ENCODE results near the gene ANK3.
"Not testable (repeated sequence)": the region's sequence is repeated elsewhere in the genome, so short reads cannot be mapped to it uniquely, and the experiment has no call there.

The ANK3 gene

DNA sequence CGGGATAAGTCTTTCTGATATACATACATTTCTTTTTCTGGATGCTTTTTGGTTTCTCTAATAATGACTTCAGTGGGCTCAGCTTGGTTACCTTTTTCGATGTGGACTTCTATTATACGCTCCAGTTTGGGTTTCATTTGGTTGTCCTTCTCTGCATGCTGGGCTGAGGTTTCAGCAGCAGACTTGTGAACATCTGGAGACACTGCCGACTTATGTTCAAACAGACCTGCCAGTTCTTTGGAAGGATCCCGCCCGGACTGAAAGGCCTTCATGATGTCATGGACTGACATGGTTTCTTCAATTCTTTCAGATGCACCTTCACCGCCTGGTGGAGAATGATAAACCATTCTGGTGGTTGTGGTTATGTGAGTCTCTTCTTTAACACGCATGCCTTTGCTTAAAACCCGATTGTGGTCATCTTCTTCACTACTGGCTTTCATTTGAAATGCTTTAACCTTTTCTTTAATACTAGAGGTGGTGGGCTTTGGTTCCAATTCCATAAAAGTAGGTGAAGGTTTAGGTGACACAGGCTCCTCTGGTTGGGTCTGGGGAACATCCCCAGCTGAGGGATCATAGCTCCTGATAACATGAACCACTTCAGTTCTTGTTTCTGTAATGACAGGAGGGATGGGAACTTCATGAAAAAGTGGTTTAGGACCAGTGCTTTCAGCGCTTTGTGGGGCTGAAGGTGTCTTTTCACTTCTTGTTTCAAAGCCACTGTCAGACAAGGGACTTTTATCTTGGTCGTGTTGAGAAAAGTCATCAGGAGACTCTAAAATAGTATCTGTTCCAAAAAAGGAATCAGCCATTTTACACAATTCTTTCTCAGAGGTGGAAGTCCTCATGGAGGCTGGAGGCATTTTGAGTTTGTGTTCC, 315.7 kb downstream of the ANK3 start:
- peak; percentile 18 for DNase-seq (ENCODE audit: extremely low spot score, insufficient read length, low read depth)

DNA sequence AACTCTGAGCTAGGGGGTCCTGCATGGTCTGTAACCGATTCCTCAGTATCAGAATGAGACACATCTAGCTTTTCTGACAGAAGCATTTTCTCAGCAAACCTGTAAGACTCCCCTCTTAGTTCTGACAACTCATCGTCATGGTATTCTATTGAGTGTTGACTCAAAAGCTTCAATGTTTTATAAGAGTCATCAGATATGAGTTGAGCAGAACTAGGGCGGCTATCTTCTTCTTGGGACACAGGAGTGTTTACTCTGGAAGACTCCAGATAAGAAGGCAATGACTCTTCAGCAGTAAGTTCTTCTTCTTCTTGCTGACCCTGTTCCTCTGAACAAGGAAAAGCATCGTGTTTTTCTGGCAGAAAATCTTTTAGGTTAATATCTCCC, 316.3 kb downstream of the ANK3 start:
- no peak for DNase-seq (ENCODE audit: extremely low spot score, insufficient read length, low read depth)
- no peak for FAIRE-seq

More for the DNA sequence above, 315.7 kb downstream of the ANK3 start:
- peak; percentile 96 for FAIRE-seq

DNA sequence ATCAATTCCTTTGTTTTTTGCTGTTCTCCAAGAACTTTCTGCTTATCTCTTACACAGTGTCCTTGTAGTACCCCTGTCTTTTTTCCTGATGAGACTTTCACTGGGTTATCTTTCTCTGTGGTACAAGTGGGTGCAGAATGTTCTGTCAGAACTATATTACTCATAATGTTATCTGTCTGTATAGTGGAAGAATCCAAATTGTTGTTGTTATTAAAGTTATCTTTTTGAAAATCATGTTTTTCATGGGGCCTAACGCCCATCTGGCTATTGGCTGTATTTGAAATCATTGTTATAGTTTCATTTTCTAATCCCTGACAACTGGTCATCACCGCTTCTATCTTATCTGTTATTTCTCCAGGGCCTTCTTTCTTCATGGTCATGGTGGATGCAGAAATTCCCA, 320.4 kb downstream of the ANK3 start:
- DNase-seq (ENCODE audit: extremely low spot score, insufficient read length, low read depth) (no peak), FAIRE-seq (no peak)

DNA sequence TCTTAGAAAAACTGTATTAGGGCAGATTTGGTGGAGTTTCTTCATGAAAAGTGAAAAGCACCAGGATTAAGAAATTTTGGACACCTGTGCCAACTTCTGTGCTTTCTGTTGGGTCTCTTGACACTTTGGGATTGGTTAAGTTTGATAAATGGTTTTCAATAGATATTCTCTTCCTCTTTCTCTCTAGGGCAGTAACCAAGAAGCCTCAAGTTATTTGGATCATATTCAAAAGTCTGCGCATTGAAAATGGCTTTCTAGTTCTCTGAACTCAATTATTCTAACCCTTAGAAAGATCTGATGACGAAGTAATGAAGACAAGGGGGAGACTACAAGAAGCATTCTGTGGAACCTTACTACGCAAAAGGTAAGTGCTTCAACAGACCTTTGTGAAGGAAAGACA, 339.3 kb downstream of the ANK3 start:
- FAIRE-seq, result no peak
- no peak for DNase-seq (ENCODE audit: extremely low spot score, insufficient read length, low read depth)

DNA sequence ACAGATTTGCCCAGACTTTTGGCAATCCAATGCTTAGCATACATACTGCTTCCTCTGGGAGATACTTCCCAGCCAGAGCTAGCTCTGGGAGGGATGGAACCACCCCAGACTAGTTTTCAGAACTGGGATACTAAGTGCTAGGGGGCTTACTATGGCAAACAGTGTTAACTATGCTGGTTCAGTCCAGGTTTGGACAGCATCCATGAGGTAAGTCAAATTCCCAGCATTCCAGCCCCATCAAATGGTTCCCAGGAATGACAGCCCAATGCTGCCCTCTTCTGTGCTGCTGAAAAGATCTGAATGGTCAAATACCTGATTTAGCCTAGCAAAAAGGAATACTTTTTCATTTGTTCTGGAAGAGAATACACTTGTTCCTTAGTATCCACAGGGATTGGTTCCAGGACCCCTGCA, 341.6 kb downstream of the ANK3 start:
- no peak for DNase-seq (ENCODE audit: extremely low spot score, insufficient read length, low read depth)
- FAIRE-seq, result no peak

DNA sequence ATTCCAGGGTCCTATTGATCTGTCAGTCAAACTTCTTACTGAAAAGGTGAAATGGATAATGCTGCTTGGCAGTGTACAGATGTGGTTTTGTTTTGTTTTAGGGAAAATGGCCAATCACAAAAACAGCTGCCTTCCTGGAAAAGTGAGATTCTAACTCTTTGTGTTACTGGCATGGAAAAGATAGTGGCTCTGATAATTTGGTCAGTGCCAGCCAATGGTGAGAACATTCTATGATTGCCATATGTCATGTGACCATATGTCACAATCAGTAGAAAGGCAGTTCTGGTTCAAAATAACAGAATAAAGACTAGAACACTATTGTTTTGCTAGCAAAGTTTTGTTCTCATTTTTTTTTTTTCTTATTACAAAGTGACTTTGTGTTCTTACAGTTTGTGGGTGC, 344.1 kb downstream of the ANK3 start:
- no peak for DNase-seq (ENCODE audit: extremely low spot score, insufficient read length, low read depth)
- FAIRE-seq, result no peak

DNA sequence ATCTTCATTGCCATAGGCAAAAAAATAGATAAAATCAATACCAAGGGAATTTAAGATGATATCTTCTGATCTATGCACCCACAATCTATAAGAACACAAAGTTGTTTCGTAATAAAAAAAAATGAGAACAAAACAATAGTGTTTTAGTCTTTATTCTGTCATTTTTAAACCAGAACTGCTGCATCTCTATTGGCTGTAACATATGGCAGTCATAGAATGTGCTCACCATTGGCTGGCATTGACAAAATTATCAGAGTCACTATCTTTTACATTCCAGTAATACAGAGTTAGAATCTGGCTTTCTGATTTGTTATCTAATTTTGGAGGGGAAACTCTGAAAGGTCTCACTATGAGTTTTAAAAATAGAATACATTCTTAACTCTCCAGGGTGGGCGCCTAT, 344.7 kb downstream of the ANK3 start:
- FAIRE-seq (no peak), DNase-seq (ENCODE audit: extremely low spot score, insufficient read length, low read depth) (no peak)

DNA sequence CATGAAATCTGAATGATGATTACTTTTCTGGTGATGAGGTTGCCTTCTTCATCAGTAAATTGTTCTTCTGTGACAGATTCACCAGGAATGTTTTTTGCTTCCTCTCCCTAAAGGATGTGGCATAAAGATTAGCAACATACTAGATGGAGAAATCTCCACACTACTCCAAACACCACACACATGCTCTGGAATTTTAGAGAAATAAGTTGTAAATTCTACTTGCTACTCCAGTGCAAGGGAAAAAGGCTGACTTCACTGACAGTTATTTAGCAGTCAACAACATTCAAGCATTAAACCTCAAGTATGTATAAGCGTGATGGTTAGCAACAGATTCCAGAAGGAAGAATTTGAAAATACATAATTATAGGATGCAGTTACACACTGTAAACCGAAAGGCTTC, 345.4 kb downstream of the ANK3 start:
- FAIRE-seq (no peak), DNase-seq (ENCODE audit: extremely low spot score, insufficient read length, low read depth) (no peak)

DNA sequence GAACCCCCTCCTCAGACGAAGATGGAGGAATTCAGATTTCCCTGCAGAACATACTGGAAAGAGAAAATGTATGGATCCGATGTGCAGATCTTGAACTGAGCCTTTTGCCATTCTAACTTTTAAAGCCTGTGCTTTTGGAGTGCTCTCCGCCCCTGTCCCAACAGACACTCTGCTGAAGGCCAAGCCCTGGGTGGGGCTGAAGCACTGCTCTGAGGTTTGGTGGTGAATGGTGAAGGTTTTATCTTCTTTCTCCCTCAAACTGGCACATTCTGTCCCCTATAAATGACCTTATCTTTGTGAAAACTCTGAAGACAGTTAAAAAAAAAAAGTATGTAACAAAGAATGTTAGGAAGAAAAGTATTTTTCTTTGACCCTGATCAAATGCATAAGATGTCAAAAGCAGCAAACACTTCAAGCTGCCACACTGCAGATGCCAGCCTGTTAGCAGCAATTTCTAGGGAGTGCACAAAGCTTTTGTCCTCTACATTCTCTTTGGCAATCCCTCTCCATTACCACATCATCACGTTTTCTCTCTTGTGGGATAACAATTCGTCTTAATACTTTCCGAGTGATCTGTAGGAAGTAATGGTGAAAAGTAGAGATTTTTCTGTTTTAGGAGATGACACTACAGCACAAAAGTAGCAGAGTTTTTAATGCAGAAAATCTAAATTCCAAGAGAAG, 346.0 kb downstream of the ANK3 start:
- DNase-seq (ENCODE audit: extremely low spot score, insufficient read length, low read depth) (no peak), FAIRE-seq (no peak)

DNA sequence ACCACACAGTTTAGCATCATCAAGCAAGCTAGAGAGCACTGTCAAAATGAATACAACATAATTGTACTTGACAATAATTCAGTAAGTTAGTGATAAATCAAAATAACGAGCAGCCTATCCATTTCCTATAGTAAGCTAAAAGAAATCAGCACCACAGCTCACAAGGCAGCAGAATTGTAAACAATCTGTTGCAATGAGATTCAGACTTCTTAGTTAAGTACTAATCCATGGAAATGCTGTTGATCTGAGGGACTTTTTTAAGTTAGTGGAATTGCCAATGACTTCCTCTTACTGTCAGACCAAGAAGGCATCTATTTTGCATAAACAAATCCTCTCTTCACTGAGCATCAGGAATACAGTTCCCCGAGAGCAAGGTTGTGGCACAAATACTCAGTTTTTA, 346.8 kb downstream of the ANK3 start:
- FAIRE-seq (no peak), DNase-seq (ENCODE audit: extremely low spot score, insufficient read length, low read depth) (no peak)

DNA sequence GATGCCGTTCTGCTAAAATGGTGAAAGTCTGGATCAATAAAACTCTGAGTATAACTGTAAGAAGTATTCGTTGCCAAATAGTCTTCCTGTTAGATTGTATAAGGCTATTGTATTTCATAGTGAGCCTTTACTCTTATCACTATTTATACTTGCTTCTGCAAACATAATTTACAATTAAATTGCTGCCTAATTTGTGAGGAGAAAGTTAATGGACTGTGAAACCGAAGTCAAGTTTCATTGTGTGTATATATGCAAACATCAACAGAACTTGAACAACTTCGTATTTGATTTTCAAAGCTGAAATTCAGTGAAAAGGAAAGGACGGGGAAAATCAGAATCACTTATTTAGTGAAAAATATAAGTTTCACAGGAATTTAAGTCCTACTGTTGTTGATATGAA, 347.4 kb downstream of the ANK3 start:
- DNase-seq (ENCODE audit: extremely low spot score, insufficient read length, low read depth), result no peak
- no peak for FAIRE-seq

DNA sequence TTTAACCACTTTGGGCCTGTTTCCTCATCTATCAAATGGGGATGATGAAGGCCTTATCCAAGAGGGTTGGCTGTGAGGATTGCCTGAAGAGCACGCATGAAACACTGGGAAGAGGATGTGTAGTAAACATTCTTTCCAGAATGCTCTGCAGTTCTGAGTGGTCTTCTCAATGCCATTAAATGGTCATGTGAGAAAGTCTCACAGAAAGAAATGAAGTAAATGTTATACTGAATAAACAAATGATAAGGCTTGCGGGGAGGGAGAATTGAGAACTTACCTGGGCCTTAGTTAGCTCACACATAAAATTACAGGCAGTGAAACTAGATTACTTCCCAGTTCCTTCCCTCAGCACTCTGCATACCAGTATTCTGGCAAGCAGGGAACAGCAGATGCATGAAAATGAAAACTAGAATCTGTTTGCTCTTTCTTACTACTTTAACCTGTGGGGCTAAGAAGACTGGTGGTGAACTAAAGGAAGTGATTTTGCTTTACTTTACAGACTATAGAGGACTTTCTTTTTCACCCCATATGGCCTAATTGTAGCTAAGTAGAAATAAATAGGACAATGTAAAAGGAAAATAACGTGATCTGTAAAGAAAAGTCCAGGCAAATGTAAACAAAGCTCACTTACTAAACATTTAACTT, 348.1 kb downstream of the ANK3 start:
- DNase-seq (ENCODE audit: extremely low spot score, insufficient read length, low read depth), result no peak
- FAIRE-seq, result no peak

DNA sequence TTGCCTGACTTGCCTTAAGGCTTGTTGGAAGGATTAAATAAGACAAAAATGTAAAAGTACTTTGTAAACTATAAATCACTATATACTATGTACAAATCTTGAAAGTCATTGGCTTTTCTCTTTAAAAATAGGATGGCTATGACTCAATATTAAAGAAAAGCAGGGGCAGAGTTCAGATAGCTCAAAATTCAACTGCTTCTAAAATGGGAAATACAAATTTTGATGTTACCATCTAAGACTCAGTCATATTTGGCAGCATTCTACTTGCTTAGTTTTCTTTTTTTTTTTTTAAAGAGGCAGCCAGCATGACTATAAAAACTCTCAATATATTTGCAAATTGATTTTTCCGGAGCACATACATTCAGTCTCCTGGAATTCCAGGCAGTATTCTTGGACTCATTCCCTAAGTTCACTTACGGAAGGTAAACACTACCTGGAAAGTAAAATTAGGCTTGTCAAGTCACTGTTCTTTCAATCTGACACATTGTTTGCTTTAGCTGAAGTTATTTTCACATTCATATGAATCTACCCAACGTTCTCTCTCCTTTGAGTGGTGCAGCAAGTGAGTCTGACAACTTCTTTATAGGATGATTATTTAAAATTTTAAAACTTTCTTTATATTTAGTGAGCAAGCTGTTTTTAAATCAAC, 349.5 kb downstream of the ANK3 start:
- DNase-seq (ENCODE audit: extremely low spot score, insufficient read length, low read depth) (no peak), FAIRE-seq (no peak)

DNA sequence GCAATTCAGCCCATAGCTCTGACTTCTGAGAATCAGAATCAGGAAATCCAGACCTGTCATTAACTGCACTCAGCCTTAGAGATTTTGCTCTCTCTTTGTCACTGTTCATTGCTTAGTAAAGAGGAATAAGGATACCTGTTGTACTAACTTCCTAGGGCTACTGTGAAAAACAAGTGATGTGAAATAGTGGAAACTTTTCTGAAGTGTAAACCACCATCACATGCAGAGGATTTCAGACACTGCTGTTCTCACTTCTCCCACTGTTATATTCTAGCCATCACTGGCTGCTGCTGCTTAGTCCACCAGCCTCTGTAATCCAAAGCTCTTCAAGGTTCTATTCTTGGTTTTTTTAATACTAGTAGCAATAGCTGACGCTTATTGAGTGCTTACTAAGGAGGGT, 353.7 kb downstream of the ANK3 start:
- no peak for DNase-seq (ENCODE audit: extremely low spot score, insufficient read length, low read depth)
- FAIRE-seq, result no peak

DNA sequence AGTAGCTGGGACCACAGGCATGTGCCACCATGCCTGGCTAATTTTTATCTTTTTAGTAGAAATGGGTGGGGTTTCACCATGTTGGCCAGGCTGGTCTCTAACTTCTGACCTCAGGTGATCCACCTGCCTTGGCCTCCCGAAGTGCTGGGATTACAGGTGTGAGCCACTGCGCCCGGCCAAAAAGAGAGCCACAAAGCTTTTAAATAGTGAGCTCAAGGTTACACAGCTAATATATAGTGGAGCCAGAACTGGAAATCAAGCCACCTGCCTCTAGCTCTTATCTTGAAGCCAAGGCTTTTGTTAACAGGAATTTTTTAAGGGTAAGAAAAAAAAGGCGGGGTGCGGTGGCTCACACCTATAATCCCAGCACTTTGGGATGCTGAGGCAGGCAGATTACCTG, 354.3 kb downstream of the ANK3 start:
- DNase-seq (ENCODE audit: extremely low spot score, insufficient read length, low read depth); FAIRE-seq: not testable (repeated sequence)

DNA sequence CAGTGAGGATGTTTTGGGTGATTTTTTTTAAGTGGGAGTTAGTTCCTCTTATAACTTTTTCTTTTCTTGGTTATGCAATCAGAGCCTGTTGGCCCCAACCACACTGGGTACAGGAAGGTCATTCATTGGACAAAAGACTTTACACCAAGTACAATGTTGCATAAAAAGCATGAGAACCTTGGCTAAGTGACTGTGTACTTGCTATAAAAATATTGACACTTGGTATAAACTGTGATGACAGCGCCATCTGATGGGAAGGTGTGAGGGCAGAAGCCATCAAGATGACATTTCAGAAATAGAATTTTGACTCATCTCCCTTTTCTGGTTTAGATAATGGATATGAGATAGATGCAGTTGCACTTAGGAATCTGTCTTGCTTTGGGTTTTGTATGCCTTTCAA, 357.0 kb downstream of the ANK3 start:
- DNase-seq (ENCODE audit: extremely low spot score, insufficient read length, low read depth), result peak; percentile 17
- peak; percentile 74 for FAIRE-seq

DNA sequence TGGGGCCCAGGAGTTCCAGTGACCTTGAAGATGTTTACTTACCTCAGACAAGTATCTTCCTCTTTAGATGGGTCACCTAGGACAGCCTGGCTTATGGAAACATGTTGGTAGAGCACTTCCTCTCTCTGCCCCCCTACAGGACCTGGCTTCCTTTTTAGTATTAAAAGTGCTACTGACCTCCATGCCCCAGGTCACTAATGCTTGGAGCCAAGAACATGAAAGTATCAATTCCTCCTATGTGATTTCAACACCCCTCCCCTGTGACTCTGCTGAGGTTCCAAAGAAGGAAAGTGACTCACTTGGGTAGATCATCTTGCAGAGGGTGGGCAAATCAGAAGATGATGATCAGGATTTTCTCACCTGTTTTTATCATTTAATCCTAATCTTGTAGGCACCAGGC, 358.0 kb downstream of the ANK3 start:
- DNase-seq (ENCODE audit: extremely low spot score, insufficient read length, low read depth) (no peak), FAIRE-seq (no peak)

DNA sequence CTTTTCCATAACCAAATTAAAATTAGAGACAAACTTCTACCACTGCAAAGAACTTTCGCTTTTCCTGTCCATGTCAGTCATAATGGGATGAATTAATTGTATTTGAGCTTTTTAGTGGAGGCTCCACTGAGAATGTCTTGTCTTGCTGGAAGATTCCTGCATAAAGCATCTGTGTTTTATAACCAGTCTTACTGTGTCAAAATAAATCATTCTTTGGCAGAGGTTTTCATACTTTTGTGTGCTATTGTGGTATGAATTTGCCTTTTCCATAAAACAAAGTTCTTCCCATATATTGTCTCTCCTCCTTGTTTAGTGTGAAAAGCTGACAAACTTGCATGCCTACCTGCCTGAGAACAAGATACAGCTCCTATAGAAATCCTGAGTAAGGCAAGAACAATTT, 358.5 kb downstream of the ANK3 start:
- FAIRE-seq (no peak), DNase-seq (ENCODE audit: extremely low spot score, insufficient read length, low read depth) (no peak)

DNA sequence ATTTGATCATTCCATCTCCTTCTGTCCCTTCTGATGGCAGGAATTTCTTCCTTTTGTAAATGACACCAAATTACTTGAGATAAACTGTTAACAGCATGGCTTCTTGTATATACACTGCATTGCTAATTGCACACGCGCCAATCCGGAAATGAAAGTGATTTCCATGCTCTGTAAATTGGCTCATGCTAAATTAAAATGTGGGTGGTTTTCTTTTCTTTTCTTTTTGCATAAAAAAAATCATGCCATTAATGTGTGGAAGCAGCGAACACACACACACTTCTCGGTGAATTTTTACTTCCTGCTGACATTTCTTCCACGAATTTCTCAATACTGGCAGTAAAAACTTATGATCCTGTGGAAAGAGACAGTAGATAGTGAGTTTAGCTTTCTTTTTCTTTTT, 360.2 kb downstream of the ANK3 start:
- DNase-seq (ENCODE audit: extremely low spot score, insufficient read length, low read depth), result no peak
- no peak for FAIRE-seq

DNA sequence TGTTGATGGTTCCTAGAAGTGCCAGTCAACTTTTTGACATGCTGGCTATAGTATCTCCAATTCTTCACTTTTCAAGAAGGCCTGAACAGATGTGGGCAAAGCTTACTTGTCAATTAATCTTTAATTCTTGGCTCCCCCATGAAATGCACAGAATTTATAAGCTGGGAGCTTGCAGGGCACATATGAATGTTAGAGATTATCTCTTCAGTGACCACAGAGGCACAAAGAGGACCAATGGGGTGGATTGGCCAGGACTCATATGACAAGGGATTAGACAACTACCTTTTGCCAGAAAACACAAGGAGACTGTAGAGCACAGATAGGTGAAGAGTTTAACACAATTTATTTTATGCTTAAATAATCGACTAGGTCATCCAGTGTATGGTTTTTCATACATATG, 361.6 kb downstream of the ANK3 start:
- DNase-seq (ENCODE audit: extremely low spot score, insufficient read length, low read depth) (no peak), FAIRE-seq (no peak)

DNA sequence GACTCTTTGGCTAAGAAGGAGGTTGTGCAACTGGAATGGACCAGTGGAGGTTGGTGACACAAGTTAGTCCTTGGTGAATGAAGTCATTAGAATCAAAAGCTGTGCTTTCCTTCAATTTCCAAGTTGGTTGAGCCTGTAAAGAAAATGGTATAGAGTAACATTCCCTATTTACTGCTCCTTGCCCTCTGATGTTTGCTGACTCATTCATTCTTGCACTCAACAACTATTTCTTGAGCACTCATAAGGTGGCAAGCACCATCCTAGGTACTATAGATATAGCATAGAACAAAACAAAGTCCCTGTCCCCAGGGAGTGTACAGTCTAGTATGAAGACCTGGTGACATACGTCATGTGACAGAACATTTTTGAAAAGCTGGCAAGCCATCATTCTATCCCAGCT, 364.4 kb downstream of the ANK3 start:
- DNase-seq (ENCODE audit: extremely low spot score, insufficient read length, low read depth) (no peak), FAIRE-seq (no peak)

Data from GM18507 (cell line).